Measurements from ENCODE around the gene SOAT2.
"Not testable (repeated sequence)": the region's sequence is repeated elsewhere in the genome, so short reads cannot be mapped to it uniquely, and the experiment has no call there.

Gene SOAT2

GRCh38 chr12:53103860-53104305 lies 597 bp downstream of the SOAT2 start:
- peaks cover 3% of the 10 kb centered on the region; the same call in 1 of the 2 replicates for H3K9me3 ChIP-seq (ENCODE audit: insufficient read depth, low read depth, low read length)
- H3K4me3 ChIP-seq (ENCODE audit: low read length) = no peak overlapping the region
- no peak overlapping the region for H3K9ac ChIP-seq (ENCODE audit: low read depth, low read length)
- peaks cover 8% of the 10 kb centered on the region; the same call in 1 of the 2 replicates for H3K4me1 ChIP-seq (ENCODE audit: insufficient read depth, low read length)
- H3K27ac ChIP-seq (ENCODE audit: low read length) = no peak overlapping the region
- no peaks in the 10 kb centered on the region for H3K36me3 ChIP-seq (ENCODE audit: insufficient read depth, low read depth, low read length)
- H3K27me3 ChIP-seq (ENCODE audit: insufficient read depth, low read length) = peaks cover 5% of the 10 kb centered on the region

DNA sequence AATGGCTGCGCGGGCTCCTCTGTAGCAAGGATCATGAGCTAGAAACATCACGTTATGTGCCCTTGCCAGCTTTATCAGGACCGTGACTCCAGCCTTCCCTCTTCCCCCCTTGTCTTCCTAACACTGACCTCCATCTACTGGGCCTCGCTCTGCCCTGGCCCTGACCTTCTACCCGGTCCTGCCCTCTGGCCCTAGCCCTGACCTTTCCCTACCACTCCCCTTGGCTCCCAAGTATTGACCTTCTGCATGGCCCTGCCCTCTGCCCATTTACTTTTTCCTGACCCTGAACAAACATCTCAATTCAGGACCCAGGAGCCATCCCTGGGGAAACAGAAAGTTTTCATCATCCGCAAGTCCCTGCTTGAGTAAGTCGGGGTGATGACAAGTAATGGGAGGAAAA lies 2.0 kb downstream of the SOAT2 start:
- H3K4me1 ChIP-seq (ENCODE audit: insufficient read depth, low read length) = peaks cover 3% of the 10 kb centered on the region; the same call in 1 of the 2 replicates
- no peak overlapping the region for H3K4me3 ChIP-seq (ENCODE audit: low read length)
- no peaks in the 10 kb centered on the region for H3K36me3 ChIP-seq (ENCODE audit: insufficient read depth, low read depth, low read length)
- H3K9ac ChIP-seq (ENCODE audit: low read depth, low read length) = no peak overlapping the region
- peaks cover 3% of the 10 kb centered on the region; the same call in 1 of the 2 replicates for H3K9me3 ChIP-seq (ENCODE audit: insufficient read depth, low read depth, low read length)
- no peaks in the 10 kb centered on the region for H3K27me3 ChIP-seq (ENCODE audit: insufficient read depth, low read length)
- H3K27ac ChIP-seq (ENCODE audit: low read length) = no peak overlapping the region

DNA sequence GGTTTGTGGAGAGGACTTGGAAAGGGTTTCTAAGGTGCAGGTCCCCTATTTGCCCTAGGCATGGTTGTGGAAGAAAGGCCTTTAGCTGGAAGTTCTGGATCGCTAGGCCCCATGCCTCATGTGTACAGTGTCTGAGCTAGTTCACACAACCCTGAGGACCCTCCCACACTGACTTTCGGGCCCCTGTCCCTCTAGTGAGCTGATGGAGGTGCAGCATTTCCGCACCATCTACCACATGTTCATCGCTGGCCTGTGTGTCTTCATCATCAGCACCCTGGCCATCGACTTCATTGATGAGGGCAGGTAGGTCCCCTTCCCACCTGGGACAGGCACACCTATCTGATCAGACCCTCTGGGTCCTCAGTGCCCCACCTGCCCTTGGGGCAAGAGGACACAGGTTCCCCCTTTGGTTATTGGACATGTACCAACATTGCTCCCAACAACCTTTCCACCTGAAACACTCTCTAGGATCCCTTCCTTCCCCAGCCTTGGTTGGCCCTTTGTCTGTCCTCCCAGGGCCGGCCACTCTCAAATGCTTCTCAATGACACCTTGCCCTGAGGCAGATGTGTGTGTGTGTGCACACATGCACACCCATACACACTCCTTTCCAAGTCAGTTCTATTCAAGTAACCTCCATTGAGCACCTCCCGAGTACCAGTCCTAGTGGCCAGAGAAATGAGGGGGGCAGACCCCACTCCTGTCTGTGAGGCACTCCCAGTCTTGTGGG lies 2.6 kb downstream of the SOAT2 start:
- Histone ChIP-seq H3K27me3 (ENCODE audit: insufficient read depth, low read length) (no peaks in the 10 kb centered on the region), H3K36me3 (ENCODE audit: insufficient read depth, low read depth, low read length) (no peaks in the 10 kb centered on the region), H3K27ac (ENCODE audit: low read length) (no peak overlapping the region), H3K9me3 (ENCODE audit: insufficient read depth, low read depth, low read length) (peaks cover 3% of the 10 kb centered on the region; the same call in 1 of the 2 replicates), H3K4me3 (ENCODE audit: low read length) (no peak overlapping the region), H3K4me1 (ENCODE audit: insufficient read depth, low read length) (peaks cover 3% of the 10 kb centered on the region; the same call in 1 of the 2 replicates), H3K9ac (ENCODE audit: low read depth, low read length) (no peak overlapping the region)

- Histone ChIP-seq H3K27ac (ENCODE audit: low read length) (no peak overlapping the region), H3K4me1 (ENCODE audit: insufficient read depth, low read length) (peaks cover 3% of the 10 kb centered on the region; the same call in 1 of the 2 replicates), H3K4me3 (ENCODE audit: low read length) (no peak overlapping the region), H3K9ac (ENCODE audit: low read depth, low read length) (no peak overlapping the region), H3K36me3 (ENCODE audit: insufficient read depth, low read depth, low read length) (no peaks in the 10 kb centered on the region), H3K27me3 (ENCODE audit: insufficient read depth, low read length) (no peaks in the 10 kb centered on the region), H3K9me3 (ENCODE audit: insufficient read depth, low read depth, low read length) (peaks cover 3% of the 10 kb centered on the region; the same call in 1 of the 2 replicates)
Measured at GRCh38 chr12:53107122-53107521, 3.8 kb downstream of the SOAT2 start.

DNA sequence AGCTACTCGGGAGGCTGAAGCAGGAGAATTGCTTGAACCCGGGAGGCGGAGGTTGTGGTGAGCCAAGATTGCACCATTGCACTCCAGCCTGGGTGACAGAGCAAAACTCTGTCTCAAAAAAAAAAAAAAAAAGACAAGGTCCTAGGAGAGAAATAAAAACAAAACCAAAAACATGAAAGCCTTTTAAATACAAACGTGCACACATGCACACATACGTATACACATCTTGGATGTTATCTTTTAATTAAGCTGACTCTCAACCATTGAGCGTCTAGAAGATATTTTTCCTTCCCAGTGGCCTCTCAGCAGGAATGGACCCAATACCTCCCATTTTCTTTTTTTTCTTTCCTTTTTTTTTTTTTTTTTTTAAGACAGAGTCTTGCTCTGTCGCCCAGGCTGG lies 9.1 kb downstream of the SOAT2 start:
- not testable (repeated sequence) for H3K27ac ChIP-seq (ENCODE audit: low read length); H3K4me3 ChIP-seq (ENCODE audit: low read length); H3K27me3 ChIP-seq (ENCODE audit: insufficient read depth, low read length); H3K9ac ChIP-seq (ENCODE audit: low read depth, low read length); H3K36me3 ChIP-seq (ENCODE audit: insufficient read depth, low read depth, low read length); H3K9me3 ChIP-seq (ENCODE audit: insufficient read depth, low read depth, low read length); H3K4me1 ChIP-seq (ENCODE audit: insufficient read depth, low read length)

GRCh38 chr12:53113136-53113705 lies 9.9 kb downstream of the SOAT2 start:
- H3K4me3 ChIP-seq (ENCODE audit: low read length) = no peak overlapping the region
- H3K27me3 ChIP-seq (ENCODE audit: insufficient read depth, low read length) = no peaks in the 10 kb centered on the region
- no peaks in the 10 kb centered on the region for H3K4me1 ChIP-seq (ENCODE audit: insufficient read depth, low read length)
- H3K27ac ChIP-seq (ENCODE audit: low read length) = no peak overlapping the region
- no peak overlapping the region for H3K9ac ChIP-seq (ENCODE audit: low read depth, low read length)
- H3K36me3 ChIP-seq (ENCODE audit: insufficient read depth, low read depth, low read length) = no peaks in the 10 kb centered on the region
- H3K9me3 ChIP-seq (ENCODE audit: insufficient read depth, low read depth, low read length) = peaks cover 3% of the 10 kb centered on the region; the same call in 1 of the 2 replicates

DNA sequence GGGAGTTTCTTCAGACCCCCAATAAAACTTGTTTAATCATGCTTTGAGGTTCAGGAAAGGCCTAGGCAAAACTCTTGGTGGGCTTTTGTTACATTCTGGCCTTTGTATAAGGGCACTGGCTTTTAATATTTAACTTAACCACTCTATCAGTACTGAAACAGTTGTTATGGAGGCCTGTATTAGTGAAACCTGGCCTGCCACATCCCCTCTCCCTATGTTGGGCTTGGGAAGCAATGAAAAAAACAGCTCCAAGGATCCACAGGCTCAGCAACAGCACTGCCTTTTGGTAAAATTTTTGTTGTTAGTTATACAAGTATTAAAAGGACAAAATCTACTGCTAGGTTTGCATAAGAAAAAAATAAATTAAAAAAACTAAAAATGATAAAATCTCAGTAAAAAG lies 10.7 kb downstream of the SOAT2 start:
- H3K9ac ChIP-seq (ENCODE audit: low read depth, low read length) = no peak overlapping the region
- no peaks in the 10 kb centered on the region for H3K9me3 ChIP-seq (ENCODE audit: insufficient read depth, low read depth, low read length)
- H3K27ac ChIP-seq (ENCODE audit: low read length) = no peak overlapping the region
- H3K4me3 ChIP-seq (ENCODE audit: low read length) = no peak overlapping the region
- no peaks in the 10 kb centered on the region for H3K36me3 ChIP-seq (ENCODE audit: insufficient read depth, low read depth, low read length)
- no peaks in the 10 kb centered on the region for H3K4me1 ChIP-seq (ENCODE audit: insufficient read depth, low read length)
- no peaks in the 10 kb centered on the region; the same call in 1 of the 2 replicates for H3K27me3 ChIP-seq (ENCODE audit: insufficient read depth, low read length)

- Histone ChIP-seq H3K9ac (ENCODE audit: low read depth, low read length) (no peak overlapping the region), H3K4me1 (ENCODE audit: insufficient read depth, low read length) (no peaks in the 10 kb centered on the region), H3K27ac (ENCODE audit: low read length) (no peak overlapping the region), H3K27me3 (ENCODE audit: insufficient read depth, low read length) (no peaks in the 10 kb centered on the region; the same call in 1 of the 2 replicates), H3K4me3 (ENCODE audit: low read length) (no peak overlapping the region), H3K36me3 (ENCODE audit: insufficient read depth, low read depth, low read length) (no peaks in the 10 kb centered on the region), H3K9me3 (ENCODE audit: insufficient read depth, low read depth, low read length) (no peaks in the 10 kb centered on the region)
Measured at GRCh38 chr12:53115112-53115890, 12.0 kb downstream of the SOAT2 start.

- no peaks in the 10 kb centered on the region for H3K4me1 ChIP-seq (ENCODE audit: insufficient read depth, low read length)
- no peak overlapping the region for H3K9ac ChIP-seq (ENCODE audit: low read depth, low read length)
- H3K4me3 ChIP-seq (ENCODE audit: low read length) = no peak overlapping the region
- H3K27me3 ChIP-seq (ENCODE audit: insufficient read depth, low read length) = no peaks in the 10 kb centered on the region; the same call in 1 of the 2 replicates
- H3K36me3 ChIP-seq (ENCODE audit: insufficient read depth, low read depth, low read length) = no peaks in the 10 kb centered on the region
- no peaks in the 10 kb centered on the region for H3K9me3 ChIP-seq (ENCODE audit: insufficient read depth, low read depth, low read length)
- no peak overlapping the region for H3K27ac ChIP-seq (ENCODE audit: low read length)
Measured at GRCh38 chr12:53115891-53116648, 12.8 kb downstream of the SOAT2 start.

DNA sequence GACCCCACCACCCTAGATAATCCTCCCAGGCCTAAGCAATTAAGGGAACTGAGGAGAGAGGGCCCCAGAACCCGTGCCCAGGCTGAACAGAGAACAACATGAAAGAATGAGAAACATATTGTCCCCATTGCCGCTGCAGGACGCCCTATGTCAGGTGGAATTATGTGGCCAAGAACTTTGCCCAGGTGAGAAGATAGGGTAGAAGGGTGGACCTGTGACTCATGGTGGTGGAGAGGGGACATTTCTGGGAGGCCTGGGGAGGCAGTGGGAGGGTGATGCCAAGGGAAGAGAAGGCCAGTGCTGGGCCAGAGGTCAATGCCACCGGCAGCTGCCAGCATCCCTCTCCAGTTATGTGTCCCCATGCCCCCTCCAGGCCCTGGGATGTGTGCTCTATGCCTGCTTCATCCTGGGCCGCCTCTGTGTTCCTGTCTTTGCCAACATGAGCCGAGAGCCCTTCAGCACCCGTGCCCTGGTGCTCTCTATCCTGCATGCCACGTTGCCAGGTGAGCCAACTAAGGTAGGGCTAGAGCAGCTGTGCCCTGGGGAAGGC lies 15.5 kb downstream of the SOAT2 start:
- Histone ChIP-seq H3K4me3 (ENCODE audit: low read length) (no peak overlapping the region), H3K9ac (ENCODE audit: low read depth, low read length) (no peak overlapping the region), H3K27me3 (ENCODE audit: insufficient read depth, low read length) (no peaks in the 10 kb centered on the region; the same call in 1 of the 2 replicates), H3K36me3 (ENCODE audit: insufficient read depth, low read depth, low read length) (no peaks in the 10 kb centered on the region), H3K9me3 (ENCODE audit: insufficient read depth, low read depth, low read length) (no peaks in the 10 kb centered on the region), H3K27ac (ENCODE audit: low read length) (no peak overlapping the region), H3K4me1 (ENCODE audit: insufficient read depth, low read length) (no peaks in the 10 kb centered on the region)

Data from iPS-20b (cell line).